Stimulated activated CD4-positive, alpha-beta T cell treated with anti-CD3 and anti-CD28 coated beads, Interleukin-15, amount 100 ng/mL, for 48 hours (primary cell): Measurements from ENCODE around the gene MPPE1.
"Not testable (repeated sequence)": the region's sequence is repeated elsewhere in the genome, so short reads cannot be mapped to it uniquely, and the experiment has no call there.

Experiments
- DNase-seq, 2 donors: peaks; one replicate each; pipeline ENCODE4 v3.0.0-alpha.2; 2020; ENCODE audit warnings: low read depth in 2 of 2

Gene MPPE1

GRCh38 chr18:11857177-11857887 lies 50.8 kb downstream of the MPPE1 start:
- no peak for DNase-seq

- DNase-seq: not testable (repeated sequence)
Measured at GRCh38 chr18:11854554-11854953, 53.6 kb downstream of the MPPE1 start.

- peak; percentile 27 to 28 for DNase-seq
Measured at GRCh38 chr18:11851806-11852337, 56.2 kb downstream of the MPPE1 start.

- DNase-seq: peak; percentile 94 to 95
Measured at GRCh38 chr18:11851146-11851805, 56.8 kb downstream of the MPPE1 start, which contains the start of gene CHMP1B. CHMP1B (plus strand) TSS chr18:11851413; CDS start chr18:11851512, 99 bp downstream.

GRCh38 chr18:11850821-11851145 lies 57.3 kb downstream of the MPPE1 start:
- DNase-seq: no peak

- peak; percentile 10 to 25 for DNase-seq
Measured at GRCh38 chr18:11849841-11850634, 58.1 kb downstream of the MPPE1 start.

GRCh38 chr18:11849279-11849678 lies 58.8 kb downstream of the MPPE1 start:
- no peak for DNase-seq

- no peak for DNase-seq
Measured at GRCh38 chr18:11847811-11848210, 60.3 kb downstream of the MPPE1 start.

GRCh38 chr18:11845654-11846053 lies 62.5 kb downstream of the MPPE1 start:
- DNase-seq: no peak

GRCh38 chr18:11844436-11844835 lies 63.7 kb downstream of the MPPE1 start:
- no peak for DNase-seq

GRCh38 chr18:11842562-11842961 lies 65.6 kb downstream of the MPPE1 start:
- DNase-seq: no peak

GRCh38 chr18:11840493-11840892 lies 67.6 kb downstream of the MPPE1 start:
- no peak for DNase-seq

- no peak for DNase-seq
Measured at GRCh38 chr18:11839556-11839955, 68.6 kb downstream of the MPPE1 start.

GRCh38 chr18:11834772-11835171 lies 73.3 kb downstream of the MPPE1 start:
- DNase-seq: no peak
